Activated CD4-positive, CD25-positive, alpha-beta regulatory T cell treated with anti-CD3 and anti-CD28 coated beads, Interleukin-2, amount 50 U/mL, for 72 hours (primary cell): Measurements from ENCODE around the gene ADAMTS9.

Source experiments
- DNase-seq: peaks from one replicate; pipeline ENCODE4 v3.0.0; 2021

ADAMTS9 gene

GRCh38 chr3:64651741-64652241 lies 36.0 kb downstream of the ADAMTS9 start:
- DNase-seq = no peak

GRCh38 chr3:64651303-64651702 lies 36.5 kb downstream of the ADAMTS9 start:
- DNase-seq = no peak

GRCh38 chr3:64650715-64651114 lies 37.1 kb downstream of the ADAMTS9 start:
- DNase-seq = no peak

- DNase-seq = no peak
These were observed 37.6 kb downstream of the ADAMTS9 start for GRCh38 chr3:64650096-64650622.

- no peak for DNase-seq
These were observed 38.6 kb downstream of the ADAMTS9 start for GRCh38 chr3:64648927-64649906.

GRCh38 chr3:64647825-64648224 lies 40.0 kb downstream of the ADAMTS9 start:
- DNase-seq = no peak

- no peak for DNase-seq
These were observed 42.6 kb downstream of the ADAMTS9 start for GRCh38 chr3:64645243-64645642.

GRCh38 chr3:64644483-64644882 lies 43.3 kb downstream of the ADAMTS9 start:
- DNase-seq = no peak

GRCh38 chr3:64642327-64643151 lies 45.3 kb downstream of the ADAMTS9 start:
- DNase-seq = no peak

GRCh38 chr3:64638981-64639481 lies 48.8 kb downstream of the ADAMTS9 start:
- DNase-seq = no peak

GRCh38 chr3:64638511-64638910 lies 49.3 kb downstream of the ADAMTS9 start:
- no peak for DNase-seq

- DNase-seq = no peak
These were observed 53.4 kb downstream of the ADAMTS9 start for GRCh38 chr3:64634417-64634816.

GRCh38 chr3:64631951-64632350 lies 55.8 kb downstream of the ADAMTS9 start:
- no peak for DNase-seq

- DNase-seq = no peak
These were observed 60.1 kb downstream of the ADAMTS9 start for GRCh38 chr3:64627471-64628321.

GRCh38 chr3:64627042-64627441 lies 60.8 kb downstream of the ADAMTS9 start:
- no peak for DNase-seq

GRCh38 chr3:64625381-64625780 lies 62.4 kb downstream of the ADAMTS9 start:
- DNase-seq = no peak

GRCh38 chr3:64623125-64623524 lies 64.7 kb downstream of the ADAMTS9 start:
- no peak for DNase-seq

- no peak for DNase-seq
These were observed 65.9 kb downstream of the ADAMTS9 start for GRCh38 chr3:64621726-64622395.

- DNase-seq = no peak
These were observed 66.5 kb downstream of the ADAMTS9 start for GRCh38 chr3:64621275-64621674.

GRCh38 chr3:64620020-64620419 lies 67.8 kb downstream of the ADAMTS9 start:
- DNase-seq = no peak

GRCh38 chr3:64619216-64619615 lies 68.6 kb downstream of the ADAMTS9 start:
- DNase-seq = no peak

- no peak for DNase-seq
These were observed 70.2 kb downstream of the ADAMTS9 start for GRCh38 chr3:64617610-64618009.
